DND-41 (cell line): ENCODE measurements around the gene SNCAIP.

Source experiments
- ATAC-seq: fragments of 200-7000 bp; cut with Tn5 transposase; 3 replicates; pipeline ENCODE4 v1.9.1; 2021; ENCODE audit warnings: low read depth; ENCODE audit not compliant: insufficient read depth
- DNase-seq: peaks from one replicate; pipeline ENCODE4 v3.0.0-alpha.2; 2020
- H2AFZ ChIP-seq: 2 replicates; pipeline ENCODE4 v1.6.0; 2012; ENCODE audit warnings: low read depth, low read length
- H3K27ac ChIP-seq: 2 replicates; pipeline ENCODE4 v1.5.1; 2012; ENCODE audit warnings: low read length, inconsistent platforms
- H3K27me3 ChIP-seq: fragments of 200-600 bp; sonication (generic); 2 replicates; pipeline ENCODE4 v1.6.0; 2012; ENCODE audit warnings: low read length, mild to moderate bottlenecking, inconsistent platforms; ENCODE audit not compliant: insufficient read depth, poor library complexity
- H3K36me3 ChIP-seq: 2 replicates; pipeline ENCODE4 v1.5.1; 2012; ENCODE audit warnings: low read length, inconsistent platforms; ENCODE audit not compliant: insufficient read depth
- H3K4me1 ChIP-seq: 2 replicates; pipeline ENCODE4 v1.5.1; 2012; ENCODE audit warnings: mild to moderate bottlenecking, low read length; ENCODE audit not compliant: insufficient read depth
- H3K4me2 ChIP-seq: 2 replicates; pipeline ENCODE4 v1.6.0; 2012; ENCODE audit warnings: mild to moderate bottlenecking, moderate library complexity, low read length, inconsistent platforms; ENCODE audit not compliant: insufficient read depth
- H3K4me3 ChIP-seq, 2 experiments: fragments of 200-600 bp in 1 of 2; shearing (Covaris generic) in 1 of 2; 2 replicates each; pipeline ENCODE4 v1.5.1; 2012 to 2016; ENCODE audit warnings: inconsistent platforms in 2 of 2, low read length in 2 of 2, mild to moderate bottlenecking in 2 of 2, low read depth in 1 of 2, moderate library complexity in 1 of 2
- H3K79me2 ChIP-seq: 2 replicates; pipeline ENCODE4 v1.6.0; 2012; ENCODE audit warnings: low read length, inconsistent platforms; ENCODE audit not compliant: insufficient read depth
- H3K9ac ChIP-seq: 2 replicates; pipeline ENCODE4 v1.6.0; 2012; ENCODE audit warnings: low read depth, mild to moderate bottlenecking, inconsistent platforms, low read length, moderate library complexity
- H3K9me3 ChIP-seq: 2 replicates; pipeline ENCODE4 v1.5.1; 2012; ENCODE audit warnings: low read length, moderate library complexity, mild to moderate bottlenecking, inconsistent platforms; ENCODE audit not compliant: insufficient read depth, severe bottlenecking
- H4K20me1 ChIP-seq: 2 replicates; pipeline ENCODE4 v1.6.0; 2012; ENCODE audit warnings: low read length; ENCODE audit not compliant: insufficient read depth
- CTCF ChIP-seq: IDR thresholded peaks from 2 replicates; pipeline ENCODE4 v1.5.1; 2012; ENCODE audit warnings: borderline replicate concordance, low read length, moderate library complexity, mild to moderate bottlenecking; ENCODE audit not compliant: poor library complexity, severe bottlenecking; ENCODE audit errors: extremely low read depth
- EZH2 ChIP-seq: IDR thresholded peaks from 3 replicates; pipeline ENCODE4 v1.6.1; 2012; ENCODE audit warnings: borderline replicate concordance, low read depth, mild to moderate bottlenecking, moderate library complexity, low read length, inconsistent platforms; ENCODE audit not compliant: severe bottlenecking

The SNCAIP gene

GRCh38 chr5:122339591-122339990, 27.6 kb downstream of the SNCAIP start:
- Histone ChIP-seq H4K20me1 (no peaks in the 10 kb centered on the region), H3K36me3 (no peaks in the 10 kb centered on the region), H2AFZ (no peak overlapping the region), H3K9ac (no peak overlapping the region), H3K4me2 (no peak overlapping the region), H3K79me2 (no peaks in the 10 kb centered on the region), H3K27me3 (peaks cover 5% of the 10 kb centered on the region), H3K9me3 (no peaks in the 10 kb centered on the region), H3K4me1 (no peaks in the 10 kb centered on the region), H3K27ac (no peak overlapping the region), H3K4me3 (no peak overlapping the region)
- no peak for DNase-seq
- TF ChIP-seq EZH2 (no peak), CTCF (no peak)
- ATAC-seq, result no peak

DNA sequence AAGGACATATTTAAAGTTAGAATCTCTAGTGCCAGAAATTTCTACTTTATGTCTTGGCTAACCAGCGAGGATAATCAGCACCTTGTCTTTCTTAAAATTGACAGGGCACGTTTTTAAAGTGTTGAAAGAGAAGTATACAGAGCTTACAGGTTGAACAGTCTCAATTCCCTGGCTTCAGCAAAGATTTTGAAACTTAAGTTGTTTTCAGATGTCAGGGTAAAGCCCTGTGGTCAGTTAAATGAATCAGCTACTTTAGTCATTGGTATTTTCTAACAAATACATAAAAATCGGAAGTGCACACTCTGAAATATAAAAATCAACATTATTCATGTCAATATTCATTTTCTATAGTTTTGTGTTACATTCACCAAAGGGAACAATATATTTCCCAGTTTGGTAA, 29.1 kb downstream of the SNCAIP start:
- no peak for TF ChIP-seq CTCF
- no peak for TF ChIP-seq EZH2
- Histone ChIP-seq H3K4me3 (no peak overlapping the region), H3K4me2 (no peak overlapping the region), H2AFZ (no peak overlapping the region), H4K20me1 (no peaks in the 10 kb centered on the region), H3K9ac (no peak overlapping the region), H3K36me3 (no peaks in the 10 kb centered on the region), H3K79me2 (no peaks in the 10 kb centered on the region), H3K27ac (no peak overlapping the region), H3K9me3 (no peaks in the 10 kb centered on the region), H3K27me3 (peaks cover 5% of the 10 kb centered on the region), H3K4me1 (no peaks in the 10 kb centered on the region)
- no peak for DNase-seq
- no peak for ATAC-seq

GRCh38 chr5:122342256-122342655, 30.2 kb downstream of the SNCAIP start:
- H3K36me3 ChIP-seq, result no peaks in the 10 kb centered on the region

More at GRCh38 chr5:122342256-122342655, 30.2 kb downstream of the SNCAIP start:
- Histone ChIP-seq H3K79me2 (no peaks in the 10 kb centered on the region), H3K27me3 (peaks cover 5% of the 10 kb centered on the region), H3K27ac (no peak overlapping the region), H3K4me2 (no peak overlapping the region), H4K20me1 (no peaks in the 10 kb centered on the region), H3K9me3 (no peaks in the 10 kb centered on the region), H3K4me3 (no peak overlapping the region), H3K4me1 (no peaks in the 10 kb centered on the region), H2AFZ (no peak overlapping the region), H3K9ac (no peak overlapping the region)
- DNase-seq, result no peak
- ATAC-seq, result no peak
- TF ChIP-seq CTCF (no peak), EZH2 (no peak)
